KMS-11 (cell line): Measurements from ENCODE around the gene MRTFB.

Experiments used
- H2AFZ ChIP-seq: fragments of 200-600 bp; sonication (generic); 2 replicates; pipeline ENCODE4 v1.6.1; 2016; ENCODE audit warnings: antibody characterized with exemption, mixed run types, low read depth
- H3K27ac ChIP-seq: fragments of 200-600 bp; sonication (generic); 2 replicates; pipeline ENCODE4 v1.6.1; 2016; ENCODE audit warnings: mild to moderate bottlenecking, mixed run types
- H3K27me3 ChIP-seq: fragments of 200-600 bp; sonication (generic); 2 replicates; pipeline ENCODE4 v1.6.1; 2017; ENCODE audit warnings: mild to moderate bottlenecking, low read depth, mixed run types, moderate library complexity; ENCODE audit not compliant: insufficient read depth
- H3K36me3 ChIP-seq: fragments of 200-600 bp; sonication (generic); 2 replicates; pipeline ENCODE4 v1.6.1; 2017; ENCODE audit warnings: mild to moderate bottlenecking, mixed run types; ENCODE audit not compliant: insufficient read depth
- H3K4me1 ChIP-seq: fragments of 200-600 bp; sonication (generic); 2 replicates; pipeline ENCODE4 v1.6.1; 2016; ENCODE audit warnings: mild to moderate bottlenecking, low read depth, mixed run types; ENCODE audit not compliant: poor library complexity, severe bottlenecking
- H3K4me2 ChIP-seq: fragments of 200-600 bp; sonication (generic); 2 replicates; pipeline ENCODE4 v1.7.0; 2016; ENCODE audit warnings: mild to moderate bottlenecking, mixed run types
- H3K4me3 ChIP-seq: fragments of 200-600 bp; sonication (generic); IDR thresholded peaks from 2 replicates; pipeline ENCODE4 v1.6.1; 2017; ENCODE audit warnings: low read depth, low read length, mixed read lengths; ENCODE audit not compliant: insufficient read depth
- H3K79me2 ChIP-seq: fragments of 200-600 bp; sonication (generic); 2 replicates; pipeline ENCODE4 v1.6.1; 2016; ENCODE audit warnings: low read depth, mixed run types; ENCODE audit not compliant: insufficient read depth
- H3K9ac ChIP-seq: fragments of 200-600 bp; sonication (generic); 2 replicates; pipeline ENCODE4 v1.6.1; 2016; ENCODE audit warnings: mild to moderate bottlenecking, mixed run types
- H4K20me1 ChIP-seq: fragments of 200-600 bp; sonication (generic); 2 replicates; pipeline ENCODE4 v1.6.1; 2016; ENCODE audit warnings: mild to moderate bottlenecking, mixed run types; ENCODE audit not compliant: insufficient read depth
- CTCF ChIP-seq: fragments of 200-600 bp; sonication (generic); conservative IDR thresholded peaks from 2 replicates; pipeline ENCODE4 v1.6.1; 2017; ENCODE audit warnings: low read depth, mild to moderate bottlenecking, antibody characterized with exemption, low read length, moderate library complexity, mixed read lengths

MRTFB gene

DNA sequence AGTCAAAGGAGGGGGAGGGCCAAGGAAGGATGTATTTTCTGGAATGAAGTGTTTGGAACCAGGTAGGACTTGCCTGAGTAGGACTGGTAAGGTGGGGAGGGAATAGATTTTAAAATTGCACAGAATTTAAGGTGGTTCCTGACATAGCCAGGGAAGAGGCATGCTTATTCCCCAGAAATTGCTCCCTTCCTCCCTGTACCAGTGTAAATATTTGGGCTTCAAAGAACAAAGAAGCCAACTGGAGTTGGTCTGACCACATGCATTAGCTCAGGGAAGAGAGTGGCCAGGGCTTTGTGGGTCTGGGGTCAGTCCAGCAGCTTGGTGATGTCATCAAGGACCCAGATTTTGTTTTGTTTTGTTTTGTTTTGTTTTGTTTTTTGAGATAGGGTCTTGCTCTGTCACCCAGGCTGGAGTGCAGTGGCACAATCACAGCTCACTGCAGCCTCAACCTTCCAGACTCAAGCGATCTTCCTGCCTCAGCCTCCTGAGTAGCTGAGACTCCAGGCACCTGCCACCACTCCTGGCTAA lies 9.3 kb upstream of the MRTFB start:
- H3K36me3 ChIP-seq: no peaks in the 10 kb centered on the region
- H3K4me3 ChIP-seq: no peak overlapping the region
- H3K9ac ChIP-seq: no peak overlapping the region
- H3K27me3 ChIP-seq: no peaks in the 10 kb centered on the region
- no peak overlapping the region for H3K4me2 ChIP-seq
- TF ChIP-seq CTCF: no peak
- no peaks in the 10 kb centered on the region for H3K4me1 ChIP-seq
- no peaks in the 10 kb centered on the region for H3K79me2 ChIP-seq
- H4K20me1 ChIP-seq: no peaks in the 10 kb centered on the region
- H3K27ac ChIP-seq: no peak overlapping the region
- no peak overlapping the region for H2AFZ ChIP-seq

DNA sequence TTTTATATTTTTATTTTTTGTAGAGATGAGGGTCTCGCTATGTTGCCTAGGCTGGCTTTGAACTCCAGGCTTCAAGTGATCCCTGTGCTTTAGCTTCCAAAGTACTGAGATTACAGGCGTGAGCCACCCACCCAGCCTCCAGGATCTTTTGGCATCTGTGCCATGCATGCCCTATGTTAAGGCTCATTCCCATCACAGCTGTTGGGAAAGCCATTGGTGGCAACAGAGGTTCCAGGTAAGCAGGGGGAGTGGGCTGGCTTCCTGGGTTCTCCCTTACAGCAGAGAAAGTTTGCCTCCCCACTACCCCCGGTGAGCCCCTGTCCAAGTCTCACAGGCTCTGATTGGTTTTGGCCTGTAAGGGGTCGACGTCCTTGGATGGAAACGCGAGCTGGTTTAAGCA lies 8.9 kb upstream of the MRTFB start:
- Histone ChIP-seq H3K27me3 (no peaks in the 10 kb centered on the region), H4K20me1 (no peaks in the 10 kb centered on the region), H3K27ac (no peak overlapping the region), H3K36me3 (no peaks in the 10 kb centered on the region), H3K4me2 (no peak overlapping the region), H3K79me2 (no peaks in the 10 kb centered on the region), H3K9ac (no peak overlapping the region), H3K4me1 (no peaks in the 10 kb centered on the region), H3K4me3 (no peak overlapping the region), H2AFZ (no peak overlapping the region)
- no peak for TF ChIP-seq CTCF

DNA sequence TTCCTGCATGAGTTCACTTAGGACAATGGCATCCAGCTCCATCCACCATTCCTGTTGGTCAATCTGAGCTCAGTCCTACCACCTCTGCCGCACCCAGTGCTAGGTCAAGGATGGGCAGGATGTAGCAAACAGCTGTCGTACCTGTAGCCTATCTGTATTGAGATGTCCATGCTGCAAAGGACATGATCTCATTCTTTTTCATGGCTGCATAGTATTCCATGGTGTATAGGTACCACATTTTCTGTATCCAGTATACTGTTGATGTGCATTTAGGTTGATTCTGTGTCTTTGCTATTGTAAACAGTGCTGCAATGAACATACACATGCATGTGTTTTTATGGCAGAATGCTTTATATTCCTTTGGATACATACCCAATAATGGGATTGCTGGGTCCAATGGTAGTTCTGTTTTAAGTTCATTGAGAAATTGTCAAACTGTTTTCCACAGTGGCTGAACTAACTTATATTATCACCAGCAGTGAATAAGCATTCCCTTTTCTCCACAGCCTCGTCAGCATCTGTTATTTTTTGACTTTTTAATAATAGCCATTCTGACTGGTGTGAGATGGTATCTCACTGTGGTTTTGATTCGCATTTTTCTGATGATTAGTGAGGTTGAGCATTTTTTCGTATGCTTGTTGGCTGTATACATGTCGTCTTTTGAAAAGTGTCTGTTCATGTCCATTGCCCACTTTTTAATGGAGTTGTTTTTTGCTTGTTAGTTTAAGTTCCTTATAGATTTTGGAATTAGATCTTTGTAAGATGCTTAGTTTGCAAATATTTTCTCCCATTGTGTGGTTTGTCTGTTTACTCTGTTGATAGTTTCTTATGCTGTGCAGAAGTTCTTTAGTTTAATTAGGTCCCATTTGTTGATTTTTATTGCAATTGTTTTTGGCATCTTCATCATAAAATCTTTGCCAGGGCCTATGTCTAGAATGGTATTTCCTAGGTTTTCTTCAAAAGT lies 7.2 kb upstream of the MRTFB start:
- TF ChIP-seq CTCF: no peak
- no peaks in the 10 kb centered on the region for H3K36me3 ChIP-seq
- H3K9ac ChIP-seq: no peak overlapping the region

GRCh38 chr16:14069818-14070217 lies 1.3 kb upstream of the MRTFB start:
- H3K9ac ChIP-seq: no peak overlapping the region
- no peaks in the 10 kb centered on the region for H4K20me1 ChIP-seq
- H3K27ac ChIP-seq: no peak overlapping the region
- no peak overlapping the region for H3K4me3 ChIP-seq
- H3K4me1 ChIP-seq: peaks cover 15% of the 10 kb centered on the region
- no peaks in the 10 kb centered on the region for H3K27me3 ChIP-seq
- no peak for TF ChIP-seq CTCF
- no peak overlapping the region for H3K4me2 ChIP-seq
- peak overlapping the region; percentile 97; the same call in 1 of the 2 replicates for H2AFZ ChIP-seq
- 0 out of 2 replicates have a peak, but pooled peaks cover 10% of the 10 kb centered on the region for H3K79me2 ChIP-seq
- H3K36me3 ChIP-seq: no peaks in the 10 kb centered on the region

More for the DNA sequence above, 7.2 kb upstream of the MRTFB start:
- no peaks in the 10 kb centered on the region for H3K27me3 ChIP-seq
- no peaks in the 10 kb centered on the region for H3K79me2 ChIP-seq
- H4K20me1 ChIP-seq: no peaks in the 10 kb centered on the region
- no peaks in the 10 kb centered on the region for H3K4me1 ChIP-seq
- H3K4me2 ChIP-seq: no peak overlapping the region
- no peak overlapping the region for H3K27ac ChIP-seq
- H3K4me3 ChIP-seq: no peak overlapping the region
- no peak overlapping the region for H2AFZ ChIP-seq
